Activated CD4-positive, alpha-beta memory T cell treated with anti-CD3 and anti-CD28 coated beads for 36 hours (primary cell): ENCODE measurements around the gene MPST. TPM values are rescaled to one million over a fixed set of nuclear protein-coding genes. Genes with fewer than 3 reads are reported as not detected.

Experiments
- CTCF ChIA-PET: fragments of 350-600 bp; sonication (Branson Sonifier 250); formaldehyde crosslinking; loops from one replicate; lab custom pipeline; 2021; ENCODE audit warnings: antibody characterized with exemption, inconsistent platforms; lab: Charles Lee
- POLR2A ChIA-PET: fragments of 350-600 bp; sonication (Branson Sonifier 250); formaldehyde crosslinking; loops from one replicate; lab custom pipeline; 2021; ENCODE audit warnings: antibody characterized with exemption; lab: Charles Lee
- DNase-seq: peaks from one replicate; pipeline ENCODE4 v3.0.0-alpha.2; 2020
- H3K27ac Mint-ChIP-seq: one replicate; pipeline ENCODE4 v1.8.0; 2021; ENCODE audit warnings: mixed read lengths
- H3K27me3 Mint-ChIP-seq: one replicate; pipeline ENCODE4 v1.8.0; 2021; ENCODE audit warnings: mixed read lengths
- H3K36me3 Mint-ChIP-seq: one replicate; pipeline ENCODE4 v1.8.0; 2021; ENCODE audit warnings: mixed read lengths
- H3K4me1 Mint-ChIP-seq: one replicate; pipeline ENCODE4 v1.8.0; 2021; ENCODE audit warnings: low read depth, mixed read lengths
- H3K4me3 Mint-ChIP-seq: one replicate; pipeline ENCODE4 v1.8.0; 2021; ENCODE audit warnings: mild to moderate bottlenecking, mixed read lengths
- H3K9me3 Mint-ChIP-seq: one replicate; pipeline ENCODE4 v1.8.0; 2021; ENCODE audit warnings: mixed read lengths
- intact Hi-C: fragments of 100-400 bp; cut with micrococcal nuclease; formaldehyde crosslinking; loops from one replicate; pipeline ENCODE4 v1.15.1; 2023
- total RNA-seq, 2 experiments: library from RNA; stranded (reverse); gene quantifications; one replicate each; pipeline ENCODE4 v1.2.3, GENCODE V29; 2021

MPST gene
- total RNA-seq, 2 experiments from 2014 or later, result 16.9 to 17.6 TPM

DNA sequence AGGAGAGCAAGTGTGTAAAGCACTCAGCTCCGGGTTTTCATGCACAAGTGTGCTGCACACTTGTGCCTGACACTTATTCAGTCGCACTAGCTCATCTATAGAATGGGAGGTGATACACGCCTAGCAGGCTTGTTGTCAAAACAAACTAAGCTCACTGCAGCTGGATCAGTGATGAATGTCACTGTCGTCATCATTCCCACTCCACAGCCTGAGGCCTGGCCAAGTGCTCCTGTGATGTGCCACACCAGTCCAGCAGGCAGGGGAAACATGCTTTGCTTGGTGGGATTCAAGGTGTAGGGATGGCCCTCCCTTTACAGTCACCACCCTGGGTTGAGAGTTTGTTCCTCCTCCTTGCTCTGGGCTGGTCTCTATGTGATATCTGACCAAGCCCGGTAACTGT, 6.8 kb downstream of the MPST start:
- no peak overlapping the region for H3K27ac Mint-ChIP-seq
- POLR2A ChIA-PET, result no interaction called here

DNA sequence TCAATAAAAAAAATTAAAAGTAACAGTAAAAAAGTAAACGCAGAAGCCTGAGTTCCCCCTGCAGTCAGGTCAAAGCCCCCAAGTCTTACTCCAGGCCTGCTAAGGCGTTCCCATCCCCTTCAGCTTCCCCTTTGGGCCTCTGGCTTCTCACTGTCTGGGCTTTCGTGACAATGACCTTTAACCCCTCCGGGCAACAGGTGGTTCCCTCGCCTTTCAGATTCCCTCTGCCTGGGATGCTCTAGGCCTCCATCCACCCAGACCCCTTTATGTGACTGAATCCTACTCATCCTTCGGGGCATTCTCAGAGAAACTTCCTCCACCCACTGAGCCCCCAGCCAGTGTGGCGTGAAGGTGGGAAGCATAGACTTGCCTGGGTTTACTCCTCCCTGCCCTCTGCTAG, 8.0 kb downstream of the MPST start:
- H3K27ac Mint-ChIP-seq, result no peak overlapping the region

More for the DNA sequence above, 6.8 kb downstream of the MPST start:
- CTCF ChIA-PET, result interaction anchor here (1.1 to 1.5 kb wide), 2 partner anchors 17 to 245 kb away, joined by 3 read pairs; no protein-coding TSS in a partner anchor
- H3K9me3 Mint-ChIP-seq, result no peaks in the 10 kb centered on the region
- H3K36me3 Mint-ChIP-seq, result no peaks in the 10 kb centered on the region
- peaks cover 4% of the 10 kb centered on the region for H3K4me1 Mint-ChIP-seq
- DNase-seq, result no peak
- no peak overlapping the region for H3K4me3 Mint-ChIP-seq
- H3K27me3 Mint-ChIP-seq, result no peaks in the 10 kb centered on the region
- intact Hi-C loops, result no loop called here

DNA sequence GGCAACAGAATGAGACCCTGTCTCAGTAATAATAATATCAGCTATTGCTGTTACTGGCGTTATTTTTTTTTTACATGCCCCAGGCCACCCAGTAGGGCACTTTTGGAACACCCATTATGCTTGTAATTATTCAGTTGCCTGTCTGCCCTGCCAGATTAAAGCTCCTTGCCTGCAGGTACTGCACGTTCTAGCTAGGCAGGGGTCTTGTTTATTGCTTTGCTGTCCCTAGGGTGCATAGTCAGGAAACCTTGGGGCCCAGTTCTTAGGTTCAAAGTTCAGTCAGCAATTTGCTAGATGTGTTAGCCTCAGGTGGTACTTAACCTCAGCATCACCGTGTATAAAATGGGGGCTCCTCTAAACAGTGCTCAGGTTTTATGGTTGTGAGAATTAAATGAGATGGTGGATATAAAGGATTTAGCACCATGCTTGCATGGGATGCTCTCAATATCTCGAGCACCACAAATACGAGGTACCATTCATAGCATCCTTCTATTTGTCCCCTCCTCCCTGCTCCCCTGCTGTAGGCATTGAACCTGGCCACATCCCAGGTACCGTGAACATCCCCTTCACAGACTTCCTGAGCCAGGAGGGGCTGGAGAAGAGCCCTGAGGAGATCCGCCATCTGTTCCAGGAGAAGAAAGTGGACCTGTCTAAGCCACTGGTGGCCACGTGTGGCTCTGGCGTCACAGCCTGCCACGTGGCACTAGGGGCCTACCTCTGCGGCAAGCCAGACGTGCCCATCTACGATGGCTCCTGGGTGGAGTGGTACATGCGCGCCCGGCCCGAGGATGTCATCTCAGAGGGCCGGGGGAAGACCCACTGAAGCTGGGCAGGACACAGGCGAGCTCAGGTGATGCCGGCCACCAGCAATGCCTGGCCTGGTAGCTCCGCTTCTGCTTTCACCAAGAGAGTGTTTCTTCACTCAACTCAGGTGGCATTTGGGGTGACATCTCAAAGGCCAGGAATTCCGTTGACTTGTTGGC, 9.4 kb downstream of the MPST start:
- Mint-ChIP-seq H3K36me3 (no peaks in the 10 kb centered on the region), H3K4me3 (no peak overlapping the region), H3K27ac (no peak overlapping the region), H3K9me3 (no peaks in the 10 kb centered on the region), H3K4me1 (no peaks in the 10 kb centered on the region), H3K27me3 (no peaks in the 10 kb centered on the region)
- no peak for DNase-seq
- CTCF ChIA-PET, result interaction anchor here (1.3 kb wide), 2 partner anchors 16 to 17 kb away, joined by 5 read pairs; no protein-coding TSS in a partner anchor
- POLR2A ChIA-PET, result no interaction called here
- intact Hi-C loops, result no loop called here

More for the DNA sequence above, 8.0 kb downstream of the MPST start:
- Mint-ChIP-seq H3K9me3 (no peaks in the 10 kb centered on the region), H3K4me3 (no peak overlapping the region), H3K4me1 (no peaks in the 10 kb centered on the region), H3K36me3 (no peaks in the 10 kb centered on the region), H3K27me3 (no peaks in the 10 kb centered on the region)
- POLR2A ChIA-PET, result no interaction called here
- DNase-seq, result no peak
- CTCF ChIA-PET, result no interaction called here
- intact Hi-C loops, result no loop called here

DNA sequence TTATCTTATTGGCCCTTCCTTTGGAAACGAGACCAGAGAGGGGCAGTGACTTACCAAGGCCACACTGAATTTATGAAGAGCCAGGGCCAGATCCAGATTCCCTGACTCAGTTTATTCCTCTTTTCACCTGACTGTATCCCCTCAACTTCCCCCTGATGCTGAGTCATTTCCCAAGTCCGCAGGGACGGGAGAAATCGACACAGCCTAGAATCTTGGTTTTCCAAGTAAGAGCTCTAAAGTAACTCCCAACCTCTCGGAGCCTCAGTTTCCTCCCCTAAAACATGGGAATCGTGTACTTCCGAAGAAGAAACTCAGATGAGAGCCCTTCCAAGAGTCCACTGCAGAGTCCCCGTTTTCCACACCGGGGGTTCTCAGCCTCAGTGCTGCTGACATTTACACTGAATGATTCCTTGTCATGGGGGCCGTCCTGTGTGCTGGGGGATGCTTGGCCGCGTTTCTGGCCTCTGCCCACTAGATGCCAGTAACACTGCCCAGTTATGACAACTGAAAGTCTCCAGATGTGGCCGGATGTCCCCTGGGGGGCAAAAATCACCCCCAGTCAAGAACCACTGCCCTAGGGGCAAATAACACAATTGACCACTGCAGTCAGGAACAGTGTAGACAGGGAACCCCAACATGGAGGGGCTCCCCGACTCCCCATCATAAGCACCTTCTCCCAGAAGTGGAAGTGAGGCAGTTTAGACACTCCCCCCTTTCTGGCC, 11.2 kb downstream of the MPST start:
- Mint-ChIP-seq H3K9me3 (no peaks in the 10 kb centered on the region), H3K27ac (no peak overlapping the region), H3K4me3 (no peak overlapping the region), H3K4me1 (no peaks in the 10 kb centered on the region), H3K36me3 (no peaks in the 10 kb centered on the region), H3K27me3 (peaks cover 2% of the 10 kb centered on the region)
- ChIA-PET CTCF (interaction anchor here (0.9 to 1.3 kb wide), 3 partner anchors 14 to 169 kb away, joined by 3 to 5 read pairs (median 5); no protein-coding TSS in a partner anchor), POLR2A (no interaction called here)
- intact Hi-C loops, result no loop called here
- DNase-seq, result no peak

DNA sequence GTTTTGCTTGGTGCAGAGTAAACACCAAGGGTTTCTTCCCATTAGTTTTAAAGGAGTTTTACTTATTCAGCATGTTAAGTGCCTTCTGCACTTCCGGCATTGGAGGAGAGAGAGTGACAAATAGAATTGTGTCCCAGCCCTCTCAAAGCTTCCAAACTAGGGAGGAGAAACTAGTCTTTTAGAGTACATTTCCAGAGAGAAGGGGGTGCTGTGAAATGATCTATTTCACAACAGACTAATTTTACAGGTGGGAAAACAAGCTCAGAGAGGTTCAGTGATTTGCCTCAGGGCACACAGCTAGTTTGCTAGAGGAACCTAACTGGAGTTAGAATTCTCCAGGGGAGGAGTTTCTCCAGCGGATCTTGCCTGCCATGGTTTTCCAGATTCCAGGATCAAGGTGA, 12.6 kb downstream of the MPST start:
- H3K4me3 Mint-ChIP-seq, result no peak overlapping the region
- POLR2A ChIA-PET, result no interaction called here
- peaks cover 5% of the 10 kb centered on the region for H3K27me3 Mint-ChIP-seq
- intact Hi-C loops, result no loop called here
- CTCF ChIA-PET, result interaction anchor here (1.2 to 1.5 kb wide), 2 partner anchors 10 to 19 kb away, joined by 4 read pairs; no protein-coding TSS in a partner anchor
- DNase-seq, result no peak
- H3K36me3 Mint-ChIP-seq, result no peaks in the 10 kb centered on the region
- H3K27ac Mint-ChIP-seq, result no peak overlapping the region
- H3K9me3 Mint-ChIP-seq, result no peaks in the 10 kb centered on the region
- H3K4me1 Mint-ChIP-seq, result no peaks in the 10 kb centered on the region

DNA sequence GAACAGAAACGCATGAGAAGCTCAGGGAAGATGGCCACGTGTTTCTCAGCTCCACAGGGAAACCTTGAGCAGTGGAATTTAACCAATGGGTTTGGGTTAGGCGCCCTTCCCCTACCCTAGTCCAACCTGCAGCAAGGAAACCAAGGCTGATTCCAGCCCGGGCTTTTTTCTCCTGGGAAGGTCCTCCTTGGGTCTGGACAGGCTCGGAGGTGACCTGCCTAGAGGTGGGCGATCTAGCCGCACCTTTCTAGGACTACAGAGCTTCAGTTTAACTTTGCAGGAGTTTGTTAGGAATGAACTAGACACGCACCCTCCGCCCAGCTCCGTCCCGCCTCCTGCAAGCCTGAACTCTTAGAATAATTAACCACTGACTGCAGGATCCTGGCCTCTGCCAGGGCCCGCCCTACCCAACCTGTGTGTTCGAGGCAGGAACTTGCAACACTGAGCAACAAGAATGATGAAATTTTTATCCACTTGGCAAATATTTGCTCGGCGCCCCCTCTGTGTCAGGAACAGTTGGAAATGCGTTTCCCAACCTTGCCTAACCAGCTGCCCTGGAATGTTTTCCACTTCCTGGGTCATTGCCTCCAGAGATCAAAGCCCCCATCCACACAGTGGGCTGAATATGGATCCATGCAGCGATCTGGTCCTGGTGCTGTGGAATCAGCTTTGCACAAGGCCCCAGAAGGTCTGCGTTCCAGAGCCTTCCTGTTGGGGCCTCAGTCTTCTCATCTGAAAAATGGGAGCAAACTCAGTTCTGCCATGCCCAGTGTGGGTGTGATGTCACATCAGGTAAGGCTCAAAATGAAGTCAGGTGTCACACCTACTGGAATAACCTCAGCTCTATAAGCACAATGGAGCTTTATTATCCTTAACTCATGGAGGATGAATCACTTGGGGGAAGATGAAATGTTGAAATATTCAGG, 13.3 kb downstream of the MPST start:
- CTCF ChIA-PET, result interaction anchor here (1.0 to 1.5 kb wide), 3 partner anchors 11 to 18 kb away, joined by 4 read pairs; partner anchors contain the start of gene TST
- intact Hi-C loops, result no loop called here
- Mint-ChIP-seq H3K4me1 (no peaks in the 10 kb centered on the region), H3K27me3 (peaks cover 5% of the 10 kb centered on the region), H3K27ac (no peak overlapping the region), H3K9me3 (no peaks in the 10 kb centered on the region), H3K36me3 (no peaks in the 10 kb centered on the region), H3K4me3 (no peak overlapping the region)
- DNase-seq, result no peak
- POLR2A ChIA-PET, result no interaction called here

DNA sequence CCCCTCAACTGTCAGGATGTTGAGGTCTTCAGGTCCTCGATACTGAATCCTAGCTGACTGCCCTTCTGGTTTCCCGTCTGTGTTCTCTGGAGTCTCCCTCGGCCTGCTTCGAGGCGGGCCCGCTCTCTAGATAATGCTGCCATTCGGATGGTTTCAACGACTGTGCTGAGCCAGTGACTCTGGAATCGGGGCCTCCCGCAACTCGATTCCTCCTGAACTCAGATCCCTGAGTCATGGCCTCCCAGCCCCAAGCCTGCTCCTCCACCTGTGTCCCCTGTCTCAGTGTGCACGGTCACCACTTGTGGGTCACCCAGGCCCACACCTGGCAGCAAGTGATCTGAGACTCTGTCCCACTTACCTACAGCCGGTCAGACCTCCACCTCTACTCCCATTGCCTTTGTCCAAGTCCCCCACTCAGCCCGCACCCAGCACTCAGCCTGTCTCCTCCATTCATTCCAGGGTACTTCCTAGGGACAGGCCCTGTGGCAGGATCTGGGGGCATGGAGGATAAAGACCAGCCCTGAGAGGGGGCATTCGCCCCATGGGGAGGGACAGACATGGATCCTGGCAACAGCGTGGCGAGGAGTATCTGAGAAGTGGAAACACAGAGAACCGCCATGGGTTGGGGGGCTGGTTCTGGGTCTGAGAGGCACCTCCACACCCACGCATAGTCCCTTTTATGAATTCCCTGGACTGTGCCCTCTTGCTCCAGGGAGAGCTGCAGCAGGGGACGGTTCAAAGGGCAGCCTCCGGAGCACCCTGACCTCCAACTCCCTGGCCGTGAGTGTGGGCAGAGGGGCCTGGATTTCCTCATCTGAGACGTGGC, 14.3 kb downstream of the MPST start:
- Mint-ChIP-seq H3K27ac (no peak overlapping the region), H3K4me3 (no peak overlapping the region), H3K9me3 (no peaks in the 10 kb centered on the region), H3K4me1 (no peaks in the 10 kb centered on the region), H3K27me3 (peaks cover 5% of the 10 kb centered on the region), H3K36me3 (no peaks in the 10 kb centered on the region)
- POLR2A ChIA-PET, result no interaction called here
- DNase-seq, result no peak
- CTCF ChIA-PET, result interaction anchor here (1.0 kb wide), 1 partner anchor 15 kb away, joined by 4 read pairs; the partner anchor contains the start of gene TST
- intact Hi-C loops, result no loop called here

DNA sequence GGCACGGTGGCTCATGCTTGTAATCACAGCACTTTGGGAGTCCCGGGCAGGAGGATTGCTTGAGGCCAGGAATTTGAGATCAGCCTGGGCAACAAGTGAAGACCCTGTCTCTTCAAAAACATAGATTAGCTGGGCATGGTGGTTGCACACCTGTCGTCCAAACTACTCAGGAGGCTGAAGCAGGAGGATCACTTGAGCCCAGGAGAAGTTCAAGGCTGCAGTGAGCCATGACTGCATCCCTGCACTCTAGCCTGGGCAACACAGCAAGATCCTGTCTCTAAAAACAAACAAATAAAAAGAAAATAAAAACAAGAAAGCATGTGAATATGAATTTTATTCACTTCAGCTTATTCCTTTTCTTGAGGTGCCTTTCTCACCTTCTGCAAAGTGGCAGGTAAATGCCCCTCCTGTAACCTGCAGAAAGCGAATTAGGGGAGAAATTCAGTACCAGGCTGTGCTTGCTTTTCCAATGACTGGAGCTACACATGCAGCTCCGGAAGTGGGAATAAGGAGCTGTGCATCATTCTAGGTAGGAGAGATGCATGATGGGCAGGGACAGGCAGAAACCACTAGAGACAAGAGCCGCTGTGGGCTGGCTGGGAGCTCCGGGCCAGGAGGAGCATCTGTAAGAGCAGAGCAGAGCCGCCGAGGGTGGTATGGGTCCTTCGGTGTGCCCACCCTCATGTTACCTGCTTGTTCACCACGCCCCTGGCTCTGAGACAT, 17.3 kb downstream of the MPST start:
- peaks cover 5% of the 10 kb centered on the region for H3K27me3 Mint-ChIP-seq
- H3K4me1 Mint-ChIP-seq, result peaks cover 10% of the 10 kb centered on the region
- no peak for DNase-seq
- intact Hi-C loops, result no loop called here
- no peaks in the 10 kb centered on the region for H3K9me3 Mint-ChIP-seq
- ChIA-PET CTCF (interaction anchor here (0.6 to 1.7 kb wide), 3 partner anchors 8 to 297 kb away, joined by 3 to 5 read pairs (median 3); no protein-coding TSS in a partner anchor), POLR2A (no interaction called here)
- no peak overlapping the region for H3K4me3 Mint-ChIP-seq
- H3K27ac Mint-ChIP-seq, result no peak overlapping the region
- H3K36me3 Mint-ChIP-seq, result no peaks in the 10 kb centered on the region

DNA sequence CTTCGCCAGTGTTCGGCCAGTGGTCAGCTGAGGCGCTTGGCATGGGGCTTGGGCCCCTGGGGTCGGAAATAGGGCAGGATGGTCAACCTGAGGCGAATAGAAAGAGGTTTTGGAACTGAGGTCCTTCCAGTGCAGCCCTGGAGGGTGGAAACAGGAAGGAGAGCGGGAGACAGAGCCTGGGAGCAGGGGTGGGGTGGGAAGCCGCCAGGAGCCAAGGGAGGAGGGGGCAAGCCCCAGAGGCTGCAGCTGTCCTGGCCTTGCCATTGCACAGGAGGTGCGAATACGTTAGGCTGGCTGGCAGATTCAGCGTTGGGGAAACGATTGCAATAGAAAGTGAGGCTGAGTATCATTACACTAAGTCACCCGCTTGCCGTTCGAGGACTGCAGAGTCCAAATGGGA, 18.1 kb downstream of the MPST start:
- Mint-ChIP-seq H3K27ac (no peak overlapping the region), H3K4me3 (no peak overlapping the region), H3K36me3 (no peaks in the 10 kb centered on the region), H3K27me3 (peaks cover 5% of the 10 kb centered on the region), H3K9me3 (no peaks in the 10 kb centered on the region), H3K4me1 (peaks cover 10% of the 10 kb centered on the region)
- DNase-seq, result no peak
- ChIA-PET CTCF (no interaction called here), POLR2A (no interaction called here)
- intact Hi-C loops, result no loop called here

DNA sequence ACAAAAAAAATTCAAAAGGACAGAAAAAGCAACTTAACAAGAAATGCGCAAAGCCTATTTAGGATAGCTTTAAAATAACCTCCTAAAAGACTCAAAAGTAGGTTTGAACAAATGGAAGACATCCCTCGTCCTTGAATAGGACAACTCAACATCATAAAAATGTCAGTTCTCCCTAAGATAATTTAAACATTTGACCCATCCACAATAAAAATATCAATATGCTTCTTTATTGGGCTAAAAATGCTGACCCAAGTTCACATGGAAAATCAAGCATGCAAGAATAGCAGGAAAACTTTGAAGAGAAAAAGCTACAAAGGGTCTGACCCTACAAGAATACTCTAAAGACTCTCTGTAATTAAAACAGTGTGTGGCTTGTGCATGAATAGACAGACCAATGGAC, 19.9 kb downstream of the MPST start:
- DNase-seq, result no peak
- H3K4me3 Mint-ChIP-seq, result no peak overlapping the region
- no peaks in the 10 kb centered on the region for H3K36me3 Mint-ChIP-seq
- H3K4me1 Mint-ChIP-seq, result peaks cover 10% of the 10 kb centered on the region
- H3K27ac Mint-ChIP-seq, result no peak overlapping the region
- intact Hi-C loops, result no loop called here
- H3K27me3 Mint-ChIP-seq, result peaks cover 5% of the 10 kb centered on the region
- ChIA-PET CTCF (interaction anchor here (1.0 to 1.3 kb wide), 2 partner anchors 16 to 17 kb away, joined by 3 read pairs; no protein-coding TSS in a partner anchor), POLR2A (no interaction called here)
- H3K9me3 Mint-ChIP-seq, result no peaks in the 10 kb centered on the region
